DOHH2 (cell line): ENCODE measurements around the gene ABHD10.

ENCODE experiments used
- H3F3A ChIP-seq: fragments of 200-600 bp; sonication (generic), shearing (Covaris generic); 2 replicates; pipeline ENCODE4 v1.6.0; 2016; ENCODE audit warnings: antibody characterized with exemption, mild to moderate bottlenecking; ENCODE audit not compliant: control insufficient read depth, insufficient read depth
- H3K27ac ChIP-seq: fragments of 200-600 bp; sonication (generic); 2 replicates; pipeline ENCODE4 v1.5.1; 2014; ENCODE audit warnings: low read depth, mild to moderate bottlenecking, low read length, moderate library complexity
- H3K27me3 ChIP-seq: fragments of 200-600 bp; sonication (generic); 2 replicates; pipeline ENCODE4 v1.6.1; 2014; ENCODE audit warnings: mild to moderate bottlenecking, low read length, mixed read lengths; ENCODE audit not compliant: control insufficient read depth
- H3K36me3 ChIP-seq: fragments of 200-600 bp; sonication (generic); 2 replicates; pipeline ENCODE4 v1.6.1; 2014; ENCODE audit warnings: mild to moderate bottlenecking, low read length, moderate library complexity, mixed read lengths; ENCODE audit not compliant: control insufficient read depth
- H3K4me1 ChIP-seq: fragments of 200-600 bp; sonication (generic); 2 replicates; pipeline ENCODE4 v1.6.1; 2014; ENCODE audit warnings: mild to moderate bottlenecking, low read length, mixed read lengths; ENCODE audit not compliant: control insufficient read depth
- H3K4me2 ChIP-seq: fragments of 200-600 bp; sonication (generic); 2 replicates; pipeline ENCODE4 v1.6.0; 2014; ENCODE audit warnings: mild to moderate bottlenecking, low read length, moderate library complexity
- H3K4me3 ChIP-seq: fragments of 200-600 bp; sonication (generic); 2 replicates; pipeline ENCODE4 v1.5.1; 2014; ENCODE audit warnings: mild to moderate bottlenecking, low read length, mixed read lengths
- H3K79me2 ChIP-seq: fragments of 200-600 bp; sonication (generic); 2 replicates; pipeline ENCODE4 v1.6.1; 2014; ENCODE audit warnings: mild to moderate bottlenecking, low read length, mixed read lengths; ENCODE audit not compliant: control insufficient read depth
- H3K9me2 ChIP-seq: fragments of 200-600 bp; sonication (generic); replicated peaks from 2 replicates; pipeline ENCODE4 v1.6.1; 2014; ENCODE audit warnings: mild to moderate bottlenecking, low read length, mixed read lengths; ENCODE audit not compliant: control insufficient read depth
- H3K9me3 ChIP-seq: fragments of 200-600 bp; sonication (generic); 2 replicates; pipeline ENCODE4 v1.6.1; 2014; ENCODE audit warnings: antibody characterized with exemption, low read length, mixed read lengths; ENCODE audit not compliant: control insufficient read depth, insufficient read depth
- H4K20me1 ChIP-seq: fragments of 200-600 bp; sonication (generic); 2 replicates; pipeline ENCODE4 v1.6.0; 2014; ENCODE audit warnings: low read depth, mild to moderate bottlenecking, antibody characterized with exemption, low read length, moderate library complexity; ENCODE audit not compliant: control insufficient read depth, insufficient read depth
- EZH2phosphoT487 ChIP-seq: fragments of 200-600 bp; sonication (generic); IDR thresholded peaks from 2 replicates; pipeline ENCODE4 v1.6.1; 2017; ENCODE audit warnings: borderline replicate concordance, mild to moderate bottlenecking, antibody characterized with exemption, low read length, moderate library complexity, mixed read lengths
- TF ChIP-seq, protein P1 (sequence below): fragments of 200-600 bp; sonication (generic); IDR thresholded peaks from one replicate; pipeline ENCODE4 v1.5.1; 2014; ENCODE audit warnings: antibody characterized with exemption, mild to moderate bottlenecking, low read depth, low read length; ENCODE audit not compliant: poor library complexity, severe bottlenecking

Gene ABHD10

DNA sequence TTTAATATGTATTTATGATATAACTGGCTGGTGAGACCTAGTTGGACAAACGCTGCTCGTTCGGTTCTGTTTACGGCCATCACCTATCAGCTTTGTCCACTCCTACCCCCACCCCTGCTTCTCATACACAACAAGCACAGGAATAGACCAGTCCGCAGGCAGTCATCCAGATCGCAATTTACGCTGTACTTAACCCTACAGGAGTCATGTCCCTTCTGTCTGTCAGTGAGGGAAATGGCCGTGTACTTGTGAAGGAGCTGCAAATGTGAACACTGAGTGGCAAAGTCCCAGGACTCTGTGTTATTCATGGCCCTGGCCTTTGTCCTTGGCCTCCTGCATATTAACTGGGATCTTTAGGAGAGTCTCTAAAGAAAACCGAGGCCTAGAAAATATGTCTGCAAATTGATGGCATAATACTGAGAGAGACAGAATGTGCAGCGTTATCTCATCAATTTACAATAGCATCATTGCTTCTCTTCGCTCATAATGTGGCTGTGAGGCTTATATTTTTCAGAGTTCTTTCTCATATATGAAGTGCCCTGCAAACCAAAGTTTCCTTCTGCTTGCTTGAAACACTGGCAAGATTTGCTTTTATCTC is 7.2 kb upstream of the ABHD10 start:
- Histone ChIP-seq H3K4me3 (no peak overlapping the region), H3K9me3 (no peaks in the 10 kb centered on the region), H3K79me2 (no peaks in the 10 kb centered on the region), H4K20me1 (no peaks in the 10 kb centered on the region), H3K36me3 (no peaks in the 10 kb centered on the region), H3K9me2 (no peaks in the 10 kb centered on the region), H3K4me1 (peaks cover 8% of the 10 kb centered on the region), H3K27me3 (peaks cover 41% of the 10 kb centered on the region), H3K27ac (no peak overlapping the region), H3K4me2 (no peak overlapping the region), H3F3A (no peaks in the 10 kb centered on the region)
- no peak for TF ChIP-seq EZH2phosphoT487
- TF ChIP-seq, protein P1, sequence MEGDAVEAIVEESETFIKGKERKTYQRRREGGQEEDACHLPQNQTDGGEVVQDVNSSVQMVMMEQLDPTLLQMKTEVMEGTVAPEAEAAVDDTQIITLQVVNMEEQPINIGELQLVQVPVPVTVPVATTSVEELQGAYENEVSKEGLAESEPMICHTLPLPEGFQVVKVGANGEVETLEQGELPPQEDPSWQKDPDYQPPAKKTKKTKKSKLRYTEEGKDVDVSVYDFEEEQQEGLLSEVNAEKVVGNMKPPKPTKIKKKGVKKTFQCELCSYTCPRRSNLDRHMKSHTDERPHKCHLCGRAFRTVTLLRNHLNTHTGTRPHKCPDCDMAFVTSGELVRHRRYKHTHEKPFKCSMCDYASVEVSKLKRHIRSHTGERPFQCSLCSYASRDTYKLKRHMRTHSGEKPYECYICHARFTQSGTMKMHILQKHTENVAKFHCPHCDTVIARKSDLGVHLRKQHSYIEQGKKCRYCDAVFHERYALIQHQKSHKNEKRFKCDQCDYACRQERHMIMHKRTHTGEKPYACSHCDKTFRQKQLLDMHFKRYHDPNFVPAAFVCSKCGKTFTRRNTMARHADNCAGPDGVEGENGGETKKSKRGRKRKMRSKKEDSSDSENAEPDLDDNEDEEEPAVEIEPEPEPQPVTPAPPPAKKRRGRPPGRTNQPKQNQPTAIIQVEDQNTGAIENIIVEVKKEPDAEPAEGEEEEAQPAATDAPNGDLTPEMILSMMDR, result no peak

GRCh38 chr3:111972891-111973290 is 5.9 kb upstream of the ABHD10 start:
- TF ChIP-seq, protein P1, result no peak
- TF ChIP-seq EZH2phosphoT487, result no peak
- no peaks in the 10 kb centered on the region for H3K9me3 ChIP-seq
- H3K4me2 ChIP-seq, result no peak overlapping the region
- H3K4me3 ChIP-seq, result no peak overlapping the region
- peaks cover 42% of the 10 kb centered on the region for H3K27me3 ChIP-seq
- no peaks in the 10 kb centered on the region for H3K9me2 ChIP-seq
- H3K79me2 ChIP-seq, result no peaks in the 10 kb centered on the region
- no peaks in the 10 kb centered on the region; the same call in 1 of the 2 replicates for H3K4me1 ChIP-seq
- H3F3A ChIP-seq, result no peaks in the 10 kb centered on the region
- no peaks in the 10 kb centered on the region for H3K36me3 ChIP-seq
- no peak overlapping the region for H3K27ac ChIP-seq
- H4K20me1 ChIP-seq, result no peaks in the 10 kb centered on the region

DNA sequence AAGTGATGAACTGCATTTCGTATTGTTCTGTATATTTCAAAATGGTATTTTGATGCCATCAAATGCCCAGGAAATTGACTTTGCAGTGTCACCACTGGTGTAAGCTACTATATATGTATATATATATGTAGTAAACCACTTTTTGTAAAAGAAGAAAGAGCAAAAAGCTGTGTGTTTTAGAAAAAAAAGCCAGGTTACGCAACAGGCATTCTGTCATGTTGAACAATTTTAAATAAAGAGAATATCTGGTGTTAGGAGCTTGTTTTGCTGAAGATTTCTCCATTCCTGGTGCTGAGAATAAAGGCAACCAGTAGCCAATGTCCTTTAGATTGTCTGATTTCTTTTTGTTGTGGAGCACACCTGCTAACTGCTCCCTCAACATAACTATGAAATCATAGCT is 3.7 kb upstream of the ABHD10 start:
- Histone ChIP-seq H3K4me3 (no peak overlapping the region), H3K79me2 (peaks cover 13% of the 10 kb centered on the region), H3K27me3 (peaks cover 28% of the 10 kb centered on the region), H3F3A (no peaks in the 10 kb centered on the region), H3K27ac (no peak overlapping the region), H3K9me2 (no peaks in the 10 kb centered on the region), H3K36me3 (peaks cover 5% of the 10 kb centered on the region; the same call in 1 of the 2 replicates), H3K4me2 (no peak overlapping the region), H3K9me3 (no peaks in the 10 kb centered on the region), H4K20me1 (no peaks in the 10 kb centered on the region), H3K4me1 (peaks cover 12% of the 10 kb centered on the region)
- TF ChIP-seq, protein P1, result no peak
- no peak for TF ChIP-seq EZH2phosphoT487
